Endodermal cell (in vitro differentiated cells): Measurements from ENCODE around the gene ECE1. TPM values are rescaled to one million over a fixed set of nuclear protein-coding genes. Genes with fewer than 3 reads are reported as not detected.

ENCODE experiments used
- DNase-seq: peaks from one replicate; pipeline ENCODE4 v3.0.0-alpha.2; 2017
- H3K27ac ChIP-seq: 2 replicates; pipeline ENCODE4 v1.5.1; 2013; ENCODE audit warnings: mild to moderate bottlenecking, low read depth, low read length, moderate library complexity
- H3K27me3 ChIP-seq: 2 replicates; pipeline ENCODE4 v1.6.1; 2013; ENCODE audit warnings: mild to moderate bottlenecking, low read length, moderate library complexity; ENCODE audit not compliant: insufficient read depth, control insufficient read depth, poor library complexity, severe bottlenecking
- H3K36me3 ChIP-seq: 2 replicates; pipeline ENCODE4 v1.7.0; 2013; ENCODE audit warnings: mild to moderate bottlenecking, low read length, moderate library complexity; ENCODE audit not compliant: control insufficient read depth, insufficient read depth
- H3K4me1 ChIP-seq: one replicate; pipeline ENCODE4 v1.7.0; 2013; ENCODE audit warnings: low read length; ENCODE audit not compliant: control insufficient read depth, insufficient read depth
- H3K4me3 ChIP-seq: 2 replicates; pipeline ENCODE4 v1.5.1; 2013; ENCODE audit warnings: mild to moderate bottlenecking, low read length, moderate library complexity
- H3K9ac ChIP-seq: 2 replicates; pipeline ENCODE4 v1.6.1; 2013; ENCODE audit warnings: mild to moderate bottlenecking, low read length, moderate library complexity; ENCODE audit not compliant: poor library complexity, severe bottlenecking; ENCODE audit errors: extremely low read depth
- H3K9me3 ChIP-seq: 2 replicates; pipeline ENCODE4 v1.6.1; 2013; ENCODE audit warnings: mild to moderate bottlenecking, low read length, moderate library complexity; ENCODE audit not compliant: control insufficient read depth
- H3K27ac Mint-ChIP-seq: 2 replicates; pipeline ENCODE4 v1.8.0; 2020; ENCODE audit warnings: mixed read lengths
- H3K27me3 Mint-ChIP-seq: 2 replicates; pipeline ENCODE4 v1.8.0; 2021; ENCODE audit warnings: mild to moderate bottlenecking, mixed read lengths; ENCODE audit not compliant: insufficient read depth
- H3K36me3 Mint-ChIP-seq: 2 replicates; pipeline ENCODE4 v1.8.0; 2020; ENCODE audit warnings: low read depth, mixed read lengths
- H3K4me1 Mint-ChIP-seq: 2 replicates; pipeline ENCODE4 v1.8.0; 2020; ENCODE audit warnings: mixed read lengths
- H3K4me3 Mint-ChIP-seq: 2 replicates; pipeline ENCODE4 v1.8.0; 2020; ENCODE audit warnings: mild to moderate bottlenecking, moderate library complexity, mixed read lengths
- H3K9me3 Mint-ChIP-seq: 2 replicates; pipeline ENCODE4 v1.8.0; 2020; ENCODE audit warnings: mild to moderate bottlenecking, mixed read lengths
- CTCF ChIP-seq: fragments of 200-600 bp; sonication (generic); conservative IDR thresholded peaks from 2 replicates; pipeline ENCODE4 v1.5.0; 2021; ENCODE audit warnings: antibody characterized with exemption, mild to moderate bottlenecking
- WGBS, 2 experiments: methylation state at CpG; one replicate each; pipeline versions ENCODE4 v1.1.5 to v1.1.7; 2013; ENCODE audit warnings: missing lambda C conversion rate in 2 of 2, mixed read lengths in 1 of 2; ENCODE audit not compliant: insufficient coverage in 1 of 2, insufficient read length in 1 of 2; 5-methylcytosine and 5-hydroxymethylcytosine counted together
- total RNA-seq, 2 donors: library from RNA; stranded (reverse); fragmentation: NEBNext Ultra II Directional in 1 of 2; extraction: Animal tissue kit (Norgen Biotek cat#: 25700) in 1 of 2; gene quantifications; 2 replicates in 1 of 2; 3 replicates in 1 of 2; pipeline ENCODE4 v1.2.1, GENCODE V29; 2021

The ECE1 gene
- total RNA-seq, 2 donors from 2014 or later, result 47.8 to 57.9 TPM

DNA sequence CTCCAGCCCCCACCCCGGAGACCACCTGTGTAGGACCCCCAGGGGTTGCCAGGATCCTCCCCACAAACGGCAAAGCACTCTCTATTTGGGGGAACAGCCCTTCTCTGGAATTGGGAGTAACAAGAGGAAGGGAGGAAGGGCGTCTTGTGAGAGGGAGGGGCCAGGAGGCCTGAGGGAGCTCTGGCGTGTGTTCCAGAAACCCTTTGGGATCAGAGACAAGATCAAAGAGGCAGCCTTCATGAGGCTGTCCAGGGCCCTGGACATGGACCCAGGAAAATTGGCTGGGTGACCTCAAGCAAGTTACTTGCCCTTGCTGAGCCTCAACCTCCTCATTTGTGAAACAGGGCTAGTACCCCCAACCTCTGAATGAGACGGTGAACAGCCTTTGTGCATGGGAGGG is 18.1 kb upstream of the ECE1 start:
- H3K27me3 Mint-ChIP-seq, result peaks cover 2% of the 10 kb centered on the region

GRCh38 chr1:21307663-21308305 is 17.5 kb upstream of the ECE1 start:
- H3K27ac ChIP-seq, result no peak overlapping the region

More for the DNA sequence above, 18.1 kb upstream of the ECE1 start:
- TF ChIP-seq CTCF, result no peak
- Mint-ChIP-seq H3K4me1 (peaks cover 34% of the 10 kb centered on the region), H3K36me3 (peaks cover 6% of the 10 kb centered on the region), H3K4me3 (no peak overlapping the region), H3K9me3 (peaks cover 7% of the 10 kb centered on the region), H3K27ac (peak overlapping the region; percentile 80)
- Histone ChIP-seq H3K9me3 (no peaks in the 10 kb centered on the region), H3K4me3 (peak overlapping the region; percentile 57), H3K9ac (no peak overlapping the region), H3K27me3 (no peaks in the 10 kb centered on the region), H3K27ac (peak overlapping the region; percentile 3), H3K4me1 (peaks cover 13% of the 10 kb centered on the region), H3K36me3 (no peaks in the 10 kb centered on the region)
- peak; percentile 50 for DNase-seq
- 65 to 86% methylated on average over 4 to 5 of the region's 5 CpGs for WGBS, 2 experiments

GRCh38 chr1:21307210-21307609 is 16.9 kb upstream of the ECE1 start:
- no peaks in the 10 kb centered on the region for H3K9me3 ChIP-seq
- peaks cover 2% of the 10 kb centered on the region for H3K27me3 Mint-ChIP-seq
- no peaks in the 10 kb centered on the region for H3K27me3 ChIP-seq
- H3K9ac ChIP-seq, result no peak overlapping the region
- peaks cover 7% of the 10 kb centered on the region for H3K9me3 Mint-ChIP-seq
- H3K4me3 Mint-ChIP-seq, result no peak overlapping the region
- peaks cover 13% of the 10 kb centered on the region for H3K4me1 ChIP-seq
- WGBS, 2 experiments, result 92 to 96% methylated on average over 5 to 7 of the region's 7 CpGs
- no peak for DNase-seq
- peaks cover 6% of the 10 kb centered on the region for H3K36me3 Mint-ChIP-seq
- H3K4me1 Mint-ChIP-seq, result peaks cover 43% of the 10 kb centered on the region
- no peaks in the 10 kb centered on the region for H3K36me3 ChIP-seq
- no peak overlapping the region for H3K27ac Mint-ChIP-seq
- H3K4me3 ChIP-seq, result no peak overlapping the region
- no peak for TF ChIP-seq CTCF
- no peak overlapping the region for H3K27ac ChIP-seq

More at GRCh38 chr1:21307663-21308305, 17.5 kb upstream of the ECE1 start:
- H3K9me3 Mint-ChIP-seq, result peaks cover 7% of the 10 kb centered on the region
- peak; percentile 82 for DNase-seq
- H3K27ac Mint-ChIP-seq, result peak overlapping the region; percentile 80
- Histone ChIP-seq H3K27me3 (no peaks in the 10 kb centered on the region), H3K9me3 (no peaks in the 10 kb centered on the region), H3K4me3 (no peak overlapping the region), H3K36me3 (no peaks in the 10 kb centered on the region), H3K4me1 (peaks cover 13% of the 10 kb centered on the region), H3K9ac (no peak overlapping the region)
- H3K4me3 Mint-ChIP-seq, result no peak overlapping the region
- WGBS, 2 experiments, result 76 to 88% methylated on average over 4 to 6 of the region's 6 CpGs
- TF ChIP-seq CTCF, result no peak
- H3K4me1 Mint-ChIP-seq, result peaks cover 37% of the 10 kb centered on the region
- peaks cover 6% of the 10 kb centered on the region for H3K36me3 Mint-ChIP-seq
- H3K27me3 Mint-ChIP-seq, result peaks cover 2% of the 10 kb centered on the region
